ENCODE measurements around the gene FBXO42.
"Not testable (repeated sequence)": the region's sequence is repeated elsewhere in the genome, so short reads cannot be mapped to it uniquely, and the experiment has no call there.

The FBXO42 gene

DNA sequence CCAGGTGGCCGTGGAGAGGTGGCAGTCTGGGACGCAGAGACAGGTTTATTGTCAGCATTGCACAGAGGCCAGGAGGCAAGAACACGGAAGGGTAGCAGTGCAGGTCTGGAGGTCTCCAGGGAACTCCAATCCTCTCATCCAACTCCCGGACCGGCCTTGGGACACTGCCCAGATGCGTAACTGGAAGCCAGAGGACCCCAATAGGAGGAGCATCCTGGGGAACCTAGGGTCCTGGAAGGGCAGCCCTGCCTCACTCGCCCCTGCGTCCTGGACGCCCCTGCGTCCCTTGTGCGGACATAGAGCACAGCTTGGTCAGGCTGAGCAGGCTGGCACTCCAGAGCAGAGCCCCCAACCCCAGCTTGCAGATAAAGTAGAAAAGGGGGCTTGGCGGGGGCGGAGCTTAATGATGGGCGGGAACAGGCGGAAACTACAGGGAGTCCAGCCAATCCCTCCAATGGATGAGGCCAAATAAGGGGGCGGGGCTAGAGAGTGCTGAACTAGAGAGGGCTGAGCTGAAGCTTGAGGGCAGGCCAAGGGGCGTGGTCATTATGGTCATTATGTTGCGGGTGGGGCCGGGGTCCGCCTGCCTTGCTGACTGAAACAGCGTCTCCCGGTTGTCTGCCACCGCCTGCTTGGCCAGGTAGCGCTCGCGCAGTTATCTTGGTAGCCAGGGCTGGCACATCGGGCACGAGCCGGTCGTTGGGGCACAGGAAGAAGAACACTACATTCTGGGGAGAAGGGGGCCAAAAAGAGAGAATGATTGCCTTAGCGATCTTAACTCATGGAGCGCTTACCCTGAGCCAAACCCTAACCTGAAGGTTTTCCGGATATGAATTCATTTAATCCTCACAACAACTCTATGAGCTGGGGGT is 136.2 kb downstream of the FBXO42 start:
- DNase-seq = peak; percentile 27 to 43

DNA sequence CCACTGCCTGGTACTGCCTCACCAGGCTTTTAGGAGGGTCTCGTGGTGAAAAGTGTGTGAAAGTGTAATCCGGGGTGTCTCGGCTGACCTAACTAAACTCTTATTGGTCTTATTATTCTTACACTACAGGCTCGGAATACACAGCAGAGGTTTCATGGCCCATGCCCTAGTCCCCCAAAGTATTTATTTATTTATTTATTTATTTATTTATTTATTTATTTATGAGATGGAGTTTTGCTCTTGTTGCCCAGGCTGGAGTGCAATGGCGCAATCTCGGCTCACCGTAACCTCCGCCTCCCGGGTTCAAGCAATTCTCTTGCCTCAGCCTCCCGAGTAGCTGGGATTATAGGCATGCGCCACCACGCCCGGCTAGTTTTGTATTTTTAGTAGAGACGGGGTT is 137.0 kb downstream of the FBXO42 start:
- not testable (repeated sequence) for DNase-seq

DNA sequence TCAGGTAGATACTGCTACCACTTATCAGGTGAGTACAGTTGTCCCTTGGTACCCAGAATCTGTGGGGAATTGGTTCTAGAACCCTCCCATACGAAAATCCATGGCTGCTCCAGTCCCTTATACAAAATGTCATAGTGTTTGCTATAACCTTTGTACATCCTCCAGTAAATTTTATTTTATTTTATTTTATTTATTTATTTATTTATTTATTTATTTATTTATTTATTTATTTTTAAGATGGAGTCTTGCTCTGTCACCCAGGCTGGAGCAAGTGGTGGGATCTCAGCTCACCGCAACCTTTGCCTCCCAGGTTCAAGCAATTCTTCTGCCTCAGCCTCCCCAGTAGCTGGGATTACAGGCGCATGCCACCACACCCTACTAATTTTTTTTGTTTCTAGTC is 138.7 kb downstream of the FBXO42 start:
- DNase-seq = not testable (repeated sequence)

DNA sequence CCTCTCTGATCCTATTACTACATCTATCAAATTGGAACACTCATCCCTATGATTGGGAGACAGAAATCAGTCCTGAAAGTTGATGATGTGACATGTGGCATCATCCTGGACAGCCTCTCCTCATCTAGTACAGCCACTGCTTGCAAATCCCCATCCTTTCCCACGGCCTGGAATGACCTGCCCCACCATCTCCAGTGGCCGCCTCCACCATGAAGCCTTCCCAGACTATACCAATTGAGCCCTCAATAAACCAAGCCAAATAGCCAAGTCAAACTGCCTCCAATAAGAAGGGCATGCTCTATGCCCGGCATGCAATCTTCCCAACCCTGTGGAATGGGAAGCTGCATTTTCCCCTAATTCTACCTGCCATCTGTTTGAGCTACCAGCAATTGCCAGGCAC is 139.3 kb downstream of the FBXO42 start:
- DNase-seq = no peak

DNA sequence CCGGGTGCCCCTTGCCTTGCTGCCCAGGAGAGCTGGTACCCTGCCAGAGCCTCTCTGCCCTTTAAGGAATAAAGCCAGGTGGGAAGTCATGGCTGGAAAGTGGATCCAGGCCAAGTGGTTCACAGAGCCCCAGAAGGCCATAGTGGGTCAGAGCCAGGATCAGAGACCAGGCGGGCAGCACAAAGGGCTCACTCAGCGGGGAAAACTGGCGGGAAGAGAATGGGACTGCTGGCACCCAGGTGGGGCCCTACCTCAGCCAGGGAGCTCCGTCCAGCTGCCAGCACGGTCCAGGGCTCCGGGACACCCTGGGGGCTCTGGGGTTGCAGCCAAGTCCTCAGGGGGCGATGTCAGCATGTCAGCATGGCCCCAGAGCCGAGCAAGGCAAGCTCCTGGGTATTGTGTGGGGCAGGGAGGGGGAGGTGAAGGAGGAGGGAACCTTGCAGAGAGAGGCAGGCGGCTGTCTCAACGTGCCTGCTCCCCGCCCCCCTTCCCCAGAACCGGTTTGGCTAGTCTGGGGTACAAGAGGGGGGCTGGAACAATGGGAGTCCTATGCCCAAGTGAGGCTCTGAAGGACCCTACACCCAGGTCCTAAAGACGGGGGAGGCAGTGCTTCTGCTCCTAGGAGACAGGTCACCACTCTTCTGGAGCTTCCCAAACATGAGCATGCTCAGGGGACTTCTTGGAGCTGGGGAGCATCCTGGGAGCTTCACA is 139.9 kb downstream of the FBXO42 start, which contains the start of gene ARHGEF19:
Gene ARHGEF19 (minus strand): TSS at position 402 of the 711 bp plus-strand sequence. CDS start 3,598 bp downstream, outside the sequence.
- no peak for DNase-seq

DNA sequence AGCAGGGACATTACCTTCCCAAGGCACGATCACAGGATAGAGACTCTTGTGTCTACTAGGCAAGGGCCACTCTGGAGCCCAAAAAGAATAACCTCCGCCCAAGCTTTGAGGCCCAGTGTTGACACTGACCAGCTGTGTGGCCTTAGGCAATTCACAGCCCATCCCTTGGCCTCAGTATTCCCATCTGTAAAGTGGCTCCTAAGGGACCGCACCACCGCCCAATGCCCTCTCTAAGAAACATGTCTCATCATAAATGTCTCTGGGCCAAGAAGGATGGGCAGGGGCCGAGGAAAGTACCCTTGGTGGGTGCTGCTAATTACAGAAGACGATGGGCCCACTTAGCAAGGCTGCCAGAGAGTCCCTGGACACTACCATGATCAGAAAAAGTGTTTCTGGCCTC is 140.5 kb downstream of the FBXO42 start:
- DNase-seq = no peak

DNA sequence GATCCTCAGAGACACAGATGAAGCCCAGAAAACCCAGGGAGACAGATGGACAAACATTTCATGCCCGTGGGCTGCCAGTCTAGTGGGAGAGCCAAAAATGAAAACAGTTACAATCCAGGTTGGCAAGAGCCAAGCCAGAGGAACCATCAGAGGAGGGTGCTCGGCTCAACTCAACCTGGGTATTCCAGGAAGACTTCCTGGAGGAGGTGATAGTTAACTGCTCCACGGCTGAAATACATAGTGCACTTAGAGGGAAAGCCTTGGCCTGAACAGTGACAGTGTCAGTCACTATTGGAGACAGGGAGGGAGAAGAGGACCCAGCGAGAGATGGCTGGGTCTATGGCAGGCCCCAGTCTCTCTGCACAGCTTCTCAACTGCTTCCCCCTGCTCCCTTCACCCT is 141.7 kb downstream of the FBXO42 start:
- no peak for DNase-seq

DNA sequence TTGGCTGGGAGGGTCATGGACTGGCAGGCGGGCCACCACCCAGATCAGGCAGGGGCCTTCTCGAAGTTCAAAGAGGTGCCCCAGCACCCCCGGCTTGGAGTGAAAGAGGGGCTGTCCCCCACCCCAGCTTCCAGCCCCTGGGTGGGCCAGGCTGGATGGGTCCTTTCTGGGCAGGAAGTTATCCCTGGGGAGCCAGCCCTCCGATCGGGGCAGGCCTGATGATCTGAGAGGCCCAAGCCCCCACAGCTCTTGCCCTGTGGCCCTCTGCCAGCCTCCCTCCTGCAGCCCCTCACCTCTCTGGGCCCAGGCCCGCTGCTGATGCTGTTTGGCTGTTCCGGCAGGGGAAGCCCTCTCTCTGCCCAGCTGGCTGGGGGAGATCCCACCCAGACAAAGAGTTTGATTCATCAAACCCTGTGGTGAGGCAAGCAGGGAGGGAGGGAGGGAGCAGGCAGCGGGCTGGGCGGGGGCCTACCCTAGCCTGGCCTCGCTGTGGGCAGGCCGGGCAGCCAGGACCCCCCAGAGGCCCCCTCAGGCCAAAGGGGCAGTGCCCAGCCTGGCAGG is 142.4 kb downstream of the FBXO42 start:
- no peak for DNase-seq

DNA sequence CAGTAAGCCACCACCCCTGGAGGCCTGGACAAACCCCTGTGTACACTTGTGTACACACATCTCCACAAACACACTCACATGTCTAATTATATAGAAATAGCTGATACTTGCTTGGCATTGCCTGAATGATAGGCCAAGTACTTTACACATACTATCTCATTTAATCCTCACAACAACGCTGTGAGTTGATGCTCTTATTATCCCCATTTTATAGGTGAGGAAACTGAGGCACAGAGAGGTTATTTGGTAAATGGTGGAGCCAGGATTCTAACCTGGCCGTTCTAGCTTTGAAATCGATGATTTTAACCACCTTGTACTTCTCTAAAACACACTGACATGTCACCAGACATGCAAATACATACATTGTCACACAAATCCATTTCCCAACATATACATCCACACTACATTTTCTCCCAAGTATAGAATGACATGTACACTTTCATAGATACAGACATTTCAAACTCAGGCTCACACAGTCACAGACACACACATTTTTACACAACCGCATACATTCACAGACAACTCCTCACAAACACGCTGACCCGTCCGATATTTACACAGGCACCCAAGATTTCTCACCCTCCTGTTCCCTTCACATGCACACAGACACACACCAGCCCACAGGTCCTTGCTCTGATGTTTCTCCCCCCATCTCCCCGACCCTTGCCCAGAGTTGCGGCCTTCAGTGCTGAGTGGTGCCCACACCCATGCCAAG is 143.0 kb downstream of the FBXO42 start:
- no peak for DNase-seq

DNA sequence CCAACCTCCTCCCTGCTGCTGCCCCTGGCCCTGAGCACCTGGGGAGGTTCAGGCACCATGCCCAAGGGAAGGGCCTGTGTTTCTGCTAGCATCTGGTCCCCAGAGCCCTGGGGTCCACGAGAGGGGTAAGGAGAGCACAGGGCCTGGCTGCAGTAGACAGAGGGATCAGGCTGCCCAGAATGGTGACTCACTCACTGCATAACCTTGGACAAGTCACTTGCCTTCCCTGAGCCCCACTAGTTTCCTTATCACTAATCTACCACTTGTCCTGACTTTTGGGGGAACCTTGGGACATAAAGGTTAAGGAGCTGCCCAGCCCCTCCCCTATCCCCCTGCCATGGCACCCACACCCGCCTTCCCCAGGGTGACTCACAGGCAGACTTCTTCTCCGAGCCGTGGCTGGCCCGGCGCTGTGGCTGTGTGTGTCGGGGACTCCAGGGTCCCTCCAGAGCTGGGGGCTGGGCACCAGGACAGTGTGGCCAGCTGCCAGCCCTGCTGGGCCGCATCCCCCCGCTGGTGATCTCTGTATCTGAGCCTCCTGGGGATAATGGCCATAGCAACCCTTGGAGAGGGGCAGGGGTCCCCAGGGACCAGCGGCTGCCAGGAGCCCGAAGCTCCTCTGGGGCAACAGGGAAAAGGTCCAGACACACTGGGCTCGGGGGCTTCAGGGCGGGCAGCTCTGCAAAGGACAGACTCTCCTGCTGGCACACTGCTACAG is 143.9 kb downstream of the FBXO42 start:
- DNase-seq = no peak

DNA sequence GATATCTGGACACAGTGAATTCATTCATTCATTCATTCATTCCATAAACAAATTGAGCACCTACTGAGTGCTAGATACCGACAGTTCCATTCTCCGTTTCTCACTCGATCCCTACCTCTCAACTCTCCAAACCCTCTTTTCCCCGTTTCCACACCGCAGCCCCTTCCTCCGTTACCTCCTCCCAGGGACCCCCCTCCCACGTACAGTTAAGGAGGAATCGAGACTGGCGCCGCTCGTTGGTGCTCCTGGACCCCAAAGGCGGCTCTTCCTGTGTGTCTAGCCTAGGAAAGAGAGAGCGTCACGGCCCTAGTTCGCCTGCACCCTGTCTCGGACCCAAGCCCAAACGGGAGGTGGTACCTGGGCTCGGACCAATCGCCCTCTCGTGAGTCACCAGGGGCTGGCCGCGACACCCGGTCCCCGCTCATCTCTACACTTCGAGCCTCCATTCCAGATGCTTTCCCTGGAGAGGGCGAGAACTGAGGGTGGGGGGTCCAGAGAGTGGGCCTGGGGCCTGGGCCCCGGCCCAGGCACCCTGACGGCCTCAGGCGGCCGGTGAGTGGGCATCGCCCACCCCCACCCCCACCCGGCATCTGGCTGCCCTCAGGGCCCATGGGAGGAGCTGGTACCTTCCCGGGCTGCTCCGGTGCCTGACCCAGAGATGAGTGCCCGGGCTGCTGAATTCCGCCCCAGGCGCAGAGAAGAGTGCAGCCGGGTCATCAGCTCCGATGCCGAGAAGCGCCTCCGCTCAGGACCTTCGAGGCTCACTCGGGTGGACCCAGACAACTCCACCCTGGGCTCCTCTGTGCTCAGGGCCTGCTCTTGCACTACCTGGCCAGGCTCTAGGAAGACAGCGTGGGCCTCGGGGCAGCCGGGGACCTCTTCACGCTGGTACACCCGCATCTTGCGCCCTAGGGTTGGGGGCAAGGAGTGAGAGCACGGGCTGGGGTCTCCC is 144.7 kb downstream of the FBXO42 start:
- no peak for DNase-seq

DNA sequence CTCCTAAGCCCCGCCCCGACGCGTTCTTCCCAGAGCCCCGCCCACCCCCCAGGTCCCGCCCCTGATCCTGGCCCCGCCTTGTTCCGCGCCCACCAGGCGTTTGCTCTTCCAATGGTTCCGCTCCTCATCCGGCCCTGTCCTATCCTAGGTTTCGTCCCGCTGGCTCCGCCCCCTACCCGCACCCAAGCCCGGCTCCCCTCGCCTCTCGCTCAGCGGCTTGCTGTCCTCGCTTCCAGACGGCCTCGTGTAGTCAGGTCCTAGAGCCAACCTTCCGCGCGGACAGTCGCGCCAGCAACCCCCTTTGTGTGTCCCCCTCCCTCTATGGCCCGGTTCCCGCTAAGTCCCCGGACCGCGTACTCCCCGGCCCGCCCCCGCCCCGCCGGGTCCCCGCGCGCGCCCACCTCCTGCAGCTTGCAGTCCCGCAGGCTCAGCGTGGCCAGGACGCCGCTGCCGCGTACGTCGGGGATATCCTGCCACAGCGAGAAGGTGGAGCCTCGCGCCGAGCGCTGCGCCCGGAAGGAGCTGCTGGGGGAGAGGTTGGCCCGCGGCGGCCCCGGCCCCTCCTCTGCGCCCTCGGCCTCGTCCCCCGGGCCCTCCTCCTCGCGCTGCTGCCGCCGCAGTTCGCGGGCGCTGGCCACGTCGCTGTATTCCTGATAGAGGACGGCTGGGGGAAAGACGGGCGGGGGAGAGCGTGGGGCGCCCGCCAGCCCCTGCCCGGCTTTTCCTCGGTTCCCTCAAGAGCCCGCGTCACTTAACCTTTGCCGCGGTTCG is 145.5 kb downstream of the FBXO42 start:
- DNase-seq = peak; percentile 90 to 91

DNA sequence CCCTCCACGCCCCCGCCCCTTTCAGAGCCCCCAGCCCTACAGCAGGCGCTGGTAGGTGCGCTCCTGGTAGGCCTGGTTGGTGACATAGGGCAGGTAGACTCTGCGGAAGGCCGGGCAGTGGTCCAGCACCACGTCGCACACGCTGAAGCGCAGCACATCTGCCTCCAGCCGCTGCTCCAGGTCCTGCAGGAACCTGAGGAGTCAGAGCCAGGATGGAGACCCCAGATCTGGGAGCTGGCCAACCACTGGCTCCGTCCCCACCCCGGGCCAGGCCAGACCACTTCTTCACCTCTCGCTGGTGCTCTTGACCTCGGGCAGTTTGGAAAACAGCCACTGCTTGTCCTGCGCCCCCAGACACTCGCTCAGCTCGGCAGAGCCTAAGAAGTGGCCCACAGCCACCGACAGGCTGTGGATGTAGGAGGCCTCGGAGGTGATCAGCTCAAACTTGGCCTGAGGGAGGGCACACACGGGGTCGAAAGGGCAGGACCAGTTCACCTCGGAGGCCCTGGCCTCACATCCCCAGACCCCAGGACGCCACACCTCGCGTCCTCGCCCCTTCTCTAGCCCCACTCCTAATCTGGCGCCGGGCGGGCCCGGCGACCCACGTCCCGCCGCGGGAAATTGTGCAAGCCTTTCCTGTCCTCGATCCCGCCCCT is 146.3 kb downstream of the FBXO42 start:
- no peak for DNase-seq

DNA sequence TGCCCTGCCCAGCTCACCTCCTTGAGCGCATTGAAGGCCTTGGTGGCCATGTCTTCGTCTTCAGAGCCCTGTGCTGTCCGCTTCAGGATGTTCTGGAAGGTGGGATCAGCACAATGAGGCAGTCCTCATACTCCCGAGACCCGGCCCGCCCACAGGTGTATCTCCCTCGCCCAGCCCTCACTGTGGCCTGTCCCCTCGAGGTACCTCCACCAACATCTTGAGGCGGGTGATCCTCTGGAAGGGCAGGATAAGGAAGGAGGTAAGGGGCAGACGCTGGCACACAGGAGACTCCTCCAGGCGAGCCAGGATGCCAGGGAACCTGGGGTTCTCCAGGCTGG is 147.0 kb downstream of the FBXO42 start:
- DNase-seq = no peak

DNA sequence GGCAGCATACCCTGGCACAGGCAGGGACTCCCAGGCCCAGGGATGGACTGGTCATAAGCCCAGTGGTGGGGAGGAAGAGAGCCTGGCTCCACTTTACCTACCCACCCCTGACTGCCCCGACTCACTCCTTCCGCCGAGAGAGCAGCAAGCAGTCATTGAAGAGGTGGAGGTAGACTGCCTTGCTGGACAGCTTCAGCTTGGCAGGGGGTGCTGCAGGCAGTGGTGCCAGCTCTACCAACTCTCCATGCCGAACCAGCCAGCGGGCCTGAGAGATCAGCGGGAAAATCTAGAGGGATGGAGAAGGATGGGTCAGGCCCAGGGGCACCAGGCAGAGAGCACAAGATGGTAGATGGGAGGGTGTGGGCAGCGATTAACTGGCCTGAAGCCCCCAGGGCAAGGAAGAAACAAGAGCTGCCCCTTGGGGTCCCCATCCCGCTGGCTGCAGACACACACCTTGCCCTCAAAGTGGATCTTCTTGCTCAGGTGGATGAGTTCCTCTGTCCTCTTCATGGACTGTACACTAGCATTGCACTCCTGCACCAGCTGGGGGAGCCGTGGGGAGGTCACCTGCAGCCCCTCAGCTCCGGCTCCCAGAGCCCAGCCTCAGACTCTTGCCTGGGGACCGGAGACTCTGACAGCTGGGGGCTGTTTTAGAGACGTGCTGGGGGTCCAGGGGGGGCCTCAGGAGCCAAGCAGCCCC is 147.5 kb downstream of the FBXO42 start:
- peak; percentile 13 to 29 for DNase-seq

DNA sequence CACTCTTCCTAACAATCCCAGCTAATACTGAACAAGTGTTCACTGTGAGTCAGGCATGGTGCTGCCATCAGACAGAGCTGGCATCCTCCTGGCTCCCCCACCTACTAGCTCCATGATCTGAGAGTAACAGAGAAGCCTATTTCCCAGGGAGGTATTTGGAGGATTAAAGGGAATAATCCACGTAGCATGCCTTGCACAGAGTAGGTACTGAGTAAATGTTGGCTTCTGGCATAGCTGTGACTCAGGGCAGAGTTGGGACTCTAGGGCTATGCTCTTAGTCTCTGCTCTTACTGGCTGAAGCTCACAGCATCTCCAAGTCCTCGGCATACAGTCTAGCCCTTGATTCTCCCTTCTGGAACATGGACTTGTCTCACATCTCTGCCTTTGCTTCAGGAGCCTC is 148.1 kb downstream of the FBXO42 start:
- DNase-seq = no peak

DNA sequence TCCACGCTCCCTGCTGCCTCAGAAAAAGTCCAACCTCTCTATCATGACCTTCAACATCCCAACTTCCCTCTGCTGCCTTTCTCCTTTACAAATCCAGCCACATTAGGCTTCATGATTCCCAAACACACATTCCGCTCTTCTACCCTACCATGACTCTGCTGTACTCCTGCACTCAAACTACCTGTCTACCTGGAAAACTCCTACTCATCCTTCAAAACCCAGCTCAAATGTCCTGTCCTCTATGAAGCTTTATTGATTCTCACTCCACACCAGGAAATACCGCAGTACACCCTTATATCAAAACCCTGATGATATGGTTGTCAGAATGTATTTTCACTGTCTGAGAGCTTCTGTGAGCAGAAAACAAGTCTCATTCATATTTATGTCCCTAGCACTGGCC is 148.7 kb downstream of the FBXO42 start:
- DNase-seq = no peak

DNA sequence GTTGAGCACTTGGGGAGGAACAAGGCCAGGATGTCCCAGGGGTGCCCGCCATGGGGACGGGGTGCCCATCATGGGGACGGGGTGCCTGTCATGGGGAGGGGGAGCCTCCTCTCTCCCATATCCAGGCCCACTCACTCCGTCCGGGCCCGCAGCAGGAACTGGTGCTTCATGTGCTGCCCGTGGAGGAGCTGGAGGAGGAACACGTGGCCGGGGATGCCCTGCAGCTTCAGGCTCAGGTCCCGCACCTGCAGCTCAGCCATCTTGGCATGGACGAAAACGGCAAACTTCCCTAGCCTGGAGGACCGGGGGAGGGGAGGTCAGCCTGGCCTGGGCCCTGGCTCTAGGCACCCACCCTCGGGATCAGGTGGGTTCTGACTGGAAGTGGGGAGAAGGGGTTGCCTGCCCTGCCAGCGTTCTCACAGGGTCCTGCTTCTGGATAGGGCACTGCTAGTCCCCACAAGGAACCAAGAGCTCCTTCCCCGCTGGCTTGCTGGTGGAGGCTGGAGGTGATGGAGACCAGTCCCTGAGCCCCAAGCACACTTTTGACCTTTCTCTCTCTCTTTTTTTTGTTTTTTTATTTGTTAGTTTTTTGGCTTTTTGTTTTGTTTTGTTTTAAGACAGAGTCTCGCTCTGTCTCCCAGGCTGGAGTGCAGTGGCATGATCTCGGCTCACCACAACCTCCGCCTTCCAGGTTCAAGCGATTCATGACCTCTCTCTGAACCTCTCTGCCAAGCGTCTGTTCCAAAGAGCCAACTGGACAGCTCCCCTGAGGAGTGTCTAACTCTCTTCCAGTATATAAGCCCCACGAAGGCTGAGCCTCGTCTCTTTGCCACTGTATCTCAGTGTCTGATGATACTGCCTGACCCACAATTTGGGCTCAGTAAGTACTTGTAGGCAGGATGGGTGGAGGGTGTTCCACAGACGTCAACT is 149.7 kb downstream of the FBXO42 start:
- DNase-seq = no peak

All from activated CD4-positive, alpha-beta T cell treated with anti-CD3 and anti-CD28 coated beads, Interleukin-2, amount 50 U/mL, for 4 hours (primary cell).